Muscle of arm (tissue), 12 donors: ENCODE data around the gene SERHL2. TPM values are rescaled to one million over a fixed set of nuclear protein-coding genes. Genes with fewer than 3 reads are reported as not detected.
A peak's percentile ranks its signal among the peaks of the same experiment; 100 is the strongest.
"Not testable (repeated sequence)": the region's sequence is repeated elsewhere in the genome, so short reads cannot be mapped to it uniquely, and the experiment has no call there.

Source experiments
- DNase-seq: peaks from one replicate; pipeline ENCODE4 v3.0.0-alpha.2; 2013
- polyA plus RNA-seq, 12 donors: library from polyadenylated mRNA; unstranded; fragments of 120-200 nt; gene quantifications; one replicate each; pipeline ENCODE4 v1.2.1, GENCODE V29; 2013; ENCODE audit not compliant: insufficient read length in 12 of 12

Gene SERHL2
- polyA plus RNA-seq, 12 donors: 1.7 to 4.9 (median 3.0) TPM; not detected in 2

DNA sequence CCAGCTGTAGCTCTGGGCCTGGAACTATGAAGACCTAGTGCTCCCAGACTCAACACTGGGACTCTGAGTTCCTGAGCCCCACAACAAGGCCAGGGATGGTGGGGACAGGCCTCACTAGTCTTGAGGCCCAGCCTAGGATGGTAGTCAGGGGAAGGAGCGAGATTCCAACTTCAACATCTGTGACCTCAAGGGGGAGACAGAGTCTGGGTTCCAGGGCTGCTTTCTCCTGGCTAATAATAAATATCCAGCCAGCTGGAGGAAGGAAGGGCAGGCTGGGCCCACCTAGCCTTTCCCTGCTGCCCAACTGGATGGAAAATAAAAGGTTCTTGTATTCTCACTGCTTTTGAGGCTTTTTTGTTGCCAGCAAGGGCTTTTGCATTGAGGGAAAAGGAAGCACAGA is 20.3 kb downstream of the SERHL2 start:
- not testable (repeated sequence) for DNase-seq

DNA sequence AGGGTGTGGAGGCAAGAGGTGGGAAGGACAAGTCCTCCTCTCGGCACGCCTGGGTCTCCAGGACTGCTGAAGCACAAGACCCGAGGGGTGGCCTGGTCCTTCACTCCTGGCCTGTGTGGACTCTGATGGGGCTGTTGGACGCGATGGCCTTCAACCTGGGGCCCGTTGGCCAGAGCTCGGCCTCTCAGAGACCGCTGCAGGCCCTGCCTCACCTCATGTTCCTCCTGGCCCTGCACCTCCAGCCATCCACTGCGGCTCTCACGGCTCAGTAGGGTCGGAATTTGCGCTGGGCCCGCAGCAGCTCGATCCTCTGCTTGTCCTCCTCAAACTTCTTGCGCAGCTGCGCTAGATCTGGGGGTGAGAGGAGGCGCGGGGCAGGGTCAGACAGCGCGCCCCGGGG is 20.7 kb downstream of the SERHL2 start:
- DNase-seq: not testable (repeated sequence)

DNA sequence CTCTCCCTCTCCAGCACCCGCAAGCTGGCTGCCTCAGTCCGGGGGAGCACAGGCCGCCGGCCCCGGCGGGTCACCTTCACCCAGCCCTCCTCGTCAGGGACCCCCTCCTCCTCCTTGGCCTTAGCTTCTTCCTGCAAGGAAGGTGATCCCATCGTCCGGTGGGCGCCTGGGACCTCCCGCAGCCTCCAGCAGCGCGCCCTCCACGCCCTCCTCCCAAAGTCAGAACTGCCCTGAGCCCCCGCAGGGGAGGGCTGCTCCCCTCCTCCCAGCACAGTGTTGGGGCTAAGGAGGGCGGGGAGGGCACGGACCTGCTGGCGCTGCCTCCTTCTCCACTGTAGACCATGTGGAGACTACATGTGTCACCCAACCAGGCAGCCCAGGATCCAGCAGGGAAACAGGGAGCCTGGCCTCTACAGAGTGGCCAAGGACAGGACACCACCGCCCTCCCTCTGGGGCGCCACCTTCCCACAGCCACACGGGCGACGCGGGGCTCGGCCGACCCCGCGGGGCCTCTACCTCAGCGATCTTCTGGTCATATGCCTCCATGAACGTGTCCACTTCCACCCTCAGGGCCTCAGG is 22.3 kb downstream of the SERHL2 start:
- DNase-seq: not testable (repeated sequence)

DNA sequence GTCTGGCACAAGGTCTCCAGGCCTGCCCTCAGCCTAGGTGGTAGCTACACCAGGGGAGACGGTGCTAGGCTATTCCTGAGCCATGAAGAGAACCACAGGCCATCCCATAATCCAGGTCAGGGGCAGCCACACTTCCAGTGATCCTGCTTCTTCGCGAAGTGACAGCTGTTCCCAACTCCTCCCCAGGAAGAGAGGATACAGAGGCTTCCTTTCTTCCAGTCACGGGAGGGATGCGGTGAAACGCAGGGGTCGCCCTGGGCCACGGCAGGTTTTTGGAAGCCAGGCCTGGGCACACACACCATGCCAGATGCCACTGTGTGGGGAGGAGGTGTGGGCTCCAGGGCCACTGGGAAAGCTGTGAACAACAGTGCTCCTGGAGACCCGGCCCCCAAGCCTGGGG is 23.4 kb downstream of the SERHL2 start:
- not testable (repeated sequence) for DNase-seq

DNA sequence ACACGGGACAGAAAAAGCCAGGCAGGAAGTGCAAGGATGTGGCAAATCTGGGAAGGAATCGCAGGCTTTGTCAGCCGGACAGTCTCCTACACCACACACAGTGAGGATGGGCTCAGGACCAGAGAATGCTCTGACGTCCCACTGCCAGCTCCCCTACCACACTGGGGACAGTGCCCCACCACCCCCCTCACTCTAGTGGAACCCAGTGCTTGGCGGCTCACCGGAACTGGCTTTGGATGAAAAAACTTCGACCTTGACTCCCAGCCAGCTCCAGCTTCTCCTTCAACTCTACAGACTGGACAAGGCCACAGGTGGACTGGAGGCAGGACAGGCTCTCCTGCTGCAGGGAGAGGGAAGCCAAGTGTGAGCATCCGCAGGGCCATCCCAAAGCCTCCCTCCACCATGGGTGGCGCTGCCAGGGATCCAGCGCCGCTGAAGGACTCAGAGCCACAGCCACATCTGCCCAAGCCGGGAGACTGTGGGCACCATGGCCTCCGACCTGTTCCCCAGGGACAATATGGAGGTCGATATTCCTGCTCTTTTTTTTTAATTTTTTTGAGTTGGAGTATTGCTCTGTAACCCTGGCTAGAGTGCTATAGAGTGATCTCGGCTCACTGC is 24.0 kb downstream of the SERHL2 start:
- no peak for DNase-seq

DNA sequence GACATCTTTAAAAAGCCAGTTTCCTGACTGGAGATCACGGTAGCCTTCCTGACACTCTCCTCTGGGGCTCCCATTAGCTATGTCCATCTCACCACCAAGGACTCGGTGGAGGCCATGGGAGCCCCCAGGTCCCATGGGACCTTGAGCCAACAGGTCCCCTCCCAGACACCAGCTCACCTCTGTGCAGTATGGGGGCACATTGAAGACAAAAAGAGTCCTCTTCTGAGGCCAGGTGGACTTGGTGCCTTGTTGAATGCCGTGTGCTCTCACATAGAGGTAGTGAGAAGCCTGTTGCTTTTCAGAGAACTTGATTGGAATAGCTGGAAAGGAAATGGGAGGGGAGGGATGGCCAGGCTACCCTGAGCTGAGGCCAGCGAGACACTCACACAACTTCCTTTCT is 26.3 kb downstream of the SERHL2 start:
- DNase-seq: not testable (repeated sequence)

DNA sequence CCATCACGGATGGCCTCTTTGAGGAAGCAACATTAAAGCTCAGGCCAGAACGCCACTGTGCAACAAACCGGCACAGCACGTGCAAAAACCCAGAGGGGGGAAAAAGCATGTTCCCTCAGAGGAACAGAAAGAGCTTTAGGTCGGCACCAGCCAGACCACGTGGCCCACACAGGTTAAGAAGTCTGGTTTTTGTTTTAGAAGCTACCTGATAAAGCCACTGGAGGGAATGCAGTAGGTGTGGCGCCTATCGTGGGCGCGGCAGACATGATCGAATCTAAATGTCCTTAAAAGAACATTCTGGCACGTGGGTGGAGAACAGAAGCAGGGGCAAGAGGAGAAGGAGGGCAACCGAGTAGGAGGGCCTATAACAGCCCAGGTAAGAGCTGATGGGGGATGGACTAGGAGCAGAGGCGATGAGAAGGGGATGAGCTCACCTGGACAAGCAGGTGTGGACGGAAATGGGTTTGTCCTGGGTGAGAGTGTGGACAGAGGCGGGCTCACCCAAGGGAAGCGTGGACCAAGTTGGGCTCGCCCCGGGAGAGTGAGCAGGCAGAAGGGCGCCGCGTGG is 27.5 kb downstream of the SERHL2 start:
- not testable (repeated sequence) for DNase-seq

DNA sequence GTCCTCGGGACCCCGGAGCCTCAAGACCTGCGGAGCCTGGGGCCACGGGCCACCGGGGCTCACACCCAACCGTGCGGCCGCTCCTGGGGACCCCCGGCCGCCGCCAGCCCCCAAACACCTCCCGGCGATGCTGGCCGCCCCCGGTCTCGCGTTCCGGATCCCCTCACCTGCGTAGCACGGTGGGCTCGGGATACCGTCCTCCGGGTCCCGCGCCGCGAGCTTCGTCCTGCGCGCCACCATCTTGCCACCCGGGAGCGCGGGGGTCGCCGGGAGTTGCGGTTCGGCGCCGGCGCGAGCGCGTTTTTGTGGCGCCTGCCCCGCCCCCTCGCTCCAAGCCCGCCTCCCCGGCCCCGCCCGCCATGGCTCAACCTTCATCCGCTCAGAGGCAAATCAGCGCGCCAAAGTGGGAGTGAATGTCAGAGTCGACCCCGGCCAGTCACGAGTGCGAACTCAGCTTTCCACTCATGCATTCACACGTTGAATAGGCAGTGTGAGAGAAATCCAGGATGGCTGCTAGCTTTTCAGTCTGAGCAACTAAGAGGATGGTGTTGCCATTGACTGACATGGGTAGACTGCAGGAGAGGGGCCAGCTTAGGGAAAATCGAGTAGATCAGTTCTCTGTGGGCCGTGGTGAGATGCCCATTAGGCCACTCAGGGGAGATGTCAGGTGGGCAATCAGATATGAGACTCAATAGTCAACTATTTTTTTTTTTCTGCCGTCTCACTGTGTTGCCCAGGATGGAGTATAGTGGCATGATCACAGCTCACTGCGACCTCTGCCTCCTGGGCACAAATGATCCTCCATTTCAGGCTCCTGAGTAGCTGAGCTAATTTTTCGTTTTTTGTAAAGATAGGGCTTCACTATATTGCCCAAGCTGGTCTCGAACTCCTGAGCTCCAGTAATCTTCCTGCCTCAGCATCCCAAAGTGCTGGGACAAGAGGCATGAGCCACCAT is 28.3 kb downstream of the SERHL2 start:
- peak; percentile 81 for DNase-seq

GRCh38 chr22:42582987-42583386 is 29.2 kb downstream of the SERHL2 start:
- no peak for DNase-seq

DNA sequence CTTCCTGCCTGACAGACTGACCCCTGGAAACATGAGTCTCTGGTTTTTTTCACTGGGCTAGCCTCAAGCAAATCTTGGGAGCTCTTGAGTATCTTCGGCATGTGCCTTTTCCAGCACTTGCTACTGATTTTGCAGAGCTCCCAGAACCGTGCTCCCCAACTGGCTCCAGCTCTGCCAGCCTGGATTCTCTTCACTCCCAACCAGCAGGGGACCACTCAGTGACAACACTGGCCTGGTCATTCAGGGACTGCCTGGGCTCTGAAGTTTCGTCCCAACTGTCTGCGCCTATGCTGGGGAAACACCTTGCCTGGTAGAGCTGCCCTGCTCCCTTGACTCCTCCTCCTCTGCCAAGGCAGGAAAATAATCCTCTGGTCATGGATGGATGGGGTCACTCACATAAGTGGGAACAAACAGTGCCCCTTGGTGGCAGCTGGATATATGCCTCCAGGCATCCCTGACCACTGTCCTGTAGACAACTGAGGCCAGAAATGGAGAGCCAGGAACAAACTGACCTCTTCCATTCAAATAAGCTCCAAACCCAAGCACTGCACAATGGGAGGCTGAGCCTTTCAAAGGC is 30.7 kb downstream of the SERHL2 start:
- DNase-seq: no peak

DNA sequence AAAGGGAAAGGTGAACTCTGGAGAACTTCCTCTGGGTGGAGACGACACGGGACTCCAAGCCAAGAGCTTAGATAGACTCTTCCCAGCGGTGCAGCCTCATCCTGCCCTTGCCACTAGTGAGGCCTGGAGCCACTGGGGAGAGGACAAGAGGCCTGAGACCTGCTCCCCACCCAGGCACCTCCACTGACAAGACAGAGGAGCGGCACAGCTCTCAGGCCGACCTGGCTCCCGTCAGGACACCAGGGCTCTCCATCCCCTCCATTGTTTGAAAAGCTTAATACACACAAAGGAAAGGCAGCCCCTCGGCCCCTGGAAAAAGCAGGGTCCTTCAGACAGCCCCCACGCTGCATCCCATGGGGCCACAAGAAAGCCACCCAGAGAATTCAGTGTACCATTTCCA is 31.3 kb downstream of the SERHL2 start:
- DNase-seq: no peak

- no peak for DNase-seq
Observed at GRCh38 chr22:42586381-42586780, 32.6 kb downstream of the SERHL2 start.

DNA sequence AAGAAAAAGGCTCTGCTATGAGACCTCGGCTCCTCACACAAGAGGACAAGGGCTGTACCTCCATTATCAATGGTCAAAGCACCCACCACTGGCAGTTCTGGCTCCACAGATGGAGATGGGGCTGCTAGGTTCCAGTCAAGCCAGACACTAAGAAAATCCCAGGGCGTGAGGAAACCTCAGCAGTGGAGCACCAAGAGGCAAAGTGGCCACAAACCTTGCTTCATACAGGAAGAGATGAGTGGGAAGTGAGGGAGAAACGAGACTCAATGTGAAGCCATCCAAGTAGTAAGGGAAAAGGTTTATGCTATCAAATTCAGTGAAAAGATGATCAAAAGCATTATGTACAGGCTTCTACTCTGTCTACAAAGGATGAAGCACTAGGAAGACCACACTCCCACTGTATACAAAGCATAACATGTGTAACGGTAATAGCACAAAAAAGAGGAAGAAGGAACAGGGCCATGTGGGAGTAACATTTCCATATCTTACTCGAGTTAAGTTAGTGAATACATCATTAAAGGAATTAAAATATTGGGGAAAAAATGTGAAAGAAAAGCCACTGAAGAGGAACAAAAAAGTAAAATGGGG is 33.9 kb downstream of the SERHL2 start:
- DNase-seq: no peak

DNA sequence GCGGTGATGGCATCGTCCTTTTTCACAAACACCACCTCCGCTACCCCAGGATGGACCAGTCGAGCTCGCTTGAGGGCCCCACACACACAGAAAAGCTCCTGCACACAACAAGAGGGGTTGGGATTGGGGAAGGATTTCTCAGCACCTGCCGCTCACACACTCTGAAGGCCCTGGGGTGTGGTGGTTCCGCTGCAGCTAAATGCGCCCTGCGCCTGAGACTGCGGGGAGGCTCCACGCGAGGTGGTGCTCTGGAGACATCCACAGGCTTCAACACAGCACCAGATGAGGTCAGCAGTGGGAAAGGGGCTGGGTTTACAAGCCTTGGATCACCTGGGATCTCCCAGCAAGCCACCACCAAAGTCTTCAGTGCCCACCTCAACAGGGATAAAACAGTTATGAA is 38.2 kb downstream of the SERHL2 start:
- DNase-seq: no peak

- DNase-seq: no peak
Observed at GRCh38 chr22:42595434-42595833, 41.7 kb downstream of the SERHL2 start.

DNA sequence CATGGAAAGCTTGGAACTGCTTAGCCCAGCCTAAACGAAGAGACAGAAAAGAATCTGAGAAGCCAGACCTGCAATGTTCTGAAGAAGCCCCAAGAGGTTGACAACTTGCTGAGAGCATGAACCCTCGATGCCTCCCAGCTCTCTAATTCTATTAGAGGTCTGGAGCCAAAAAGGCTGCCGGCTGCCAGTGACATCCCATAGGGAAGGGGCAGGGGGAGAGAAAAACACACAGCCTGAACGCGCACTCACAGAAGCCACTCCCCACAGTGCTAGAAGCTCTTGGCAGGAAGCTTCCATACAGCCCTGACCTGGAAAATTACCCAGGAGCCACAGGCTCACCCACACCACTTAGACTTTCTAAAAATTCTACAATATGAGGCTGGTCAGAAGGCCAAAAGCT is 42.6 kb downstream of the SERHL2 start:
- peak; percentile 71 for DNase-seq

GRCh38 chr22:42596863-42597530 is 43.2 kb downstream of the SERHL2 start:
- DNase-seq: no peak

GRCh38 chr22:42601879-42602465 is 48.2 kb downstream of the SERHL2 start:
- DNase-seq: no peak

GRCh38 chr22:42602470-42602869 is 48.7 kb downstream of the SERHL2 start:
- no peak for DNase-seq

DNA sequence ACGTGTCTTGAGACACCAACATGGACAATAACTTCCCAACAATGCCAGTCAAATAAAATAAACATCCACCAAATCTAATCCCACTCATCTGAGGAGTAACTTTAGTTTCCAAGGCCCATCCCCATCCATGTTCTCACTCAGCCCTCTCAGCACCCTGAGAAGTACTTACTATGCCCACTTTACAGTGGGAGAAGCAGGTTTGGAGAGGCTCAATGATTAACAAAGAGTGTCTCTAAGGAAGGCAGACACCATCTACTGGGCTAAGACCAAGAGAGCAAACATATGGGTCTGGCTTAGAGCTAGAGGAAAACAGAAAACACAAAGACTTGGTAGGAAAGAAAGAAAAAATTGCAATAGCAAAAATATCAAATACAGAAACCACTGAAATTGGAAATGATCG is 49.7 kb downstream of the SERHL2 start:
- DNase-seq: no peak

DNA sequence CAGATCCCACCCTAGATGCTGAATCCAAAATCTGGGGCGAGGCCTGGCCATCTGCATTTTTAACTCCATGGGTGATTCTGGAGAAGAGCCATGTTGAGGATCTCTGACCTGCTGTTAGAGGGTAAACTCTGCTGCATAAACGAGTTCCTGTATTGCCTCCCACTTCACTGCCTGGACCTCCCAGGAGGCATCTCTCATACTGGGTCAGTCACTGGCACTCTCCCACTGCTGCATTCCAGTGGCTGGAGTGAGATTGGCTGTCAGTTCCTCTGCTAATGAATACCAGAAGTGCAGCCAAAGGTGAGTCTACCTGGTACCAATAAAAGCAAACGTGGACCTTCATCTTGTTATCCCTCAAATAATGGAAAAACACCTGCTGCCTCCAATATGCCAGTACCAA is 50.6 kb downstream of the SERHL2 start:
- DNase-seq: no peak
